Activated naive CD8-positive, alpha-beta T cell (primary cell): ENCODE results near the gene NSMCE3.
A peak's percentile ranks its signal among the peaks of the same experiment; 100 is the strongest.

Experiments used
- H3K27ac Mint-ChIP-seq: one replicate; pipeline ENCODE4 v1.8.0; 2021; ENCODE audit warnings: mixed read lengths
- H3K27me3 Mint-ChIP-seq: one replicate; pipeline ENCODE4 v1.8.0; 2021; ENCODE audit warnings: mixed read lengths
- H3K36me3 Mint-ChIP-seq: one replicate; pipeline ENCODE4 v1.8.0; 2021; ENCODE audit warnings: mixed read lengths
- H3K4me1 Mint-ChIP-seq: one replicate; pipeline ENCODE4 v1.8.0; 2021; ENCODE audit warnings: low read depth, mixed read lengths
- H3K4me3 Mint-ChIP-seq: one replicate; pipeline ENCODE4 v1.8.0; 2021; ENCODE audit warnings: mild to moderate bottlenecking, mixed read lengths
- H3K9me3 Mint-ChIP-seq: one replicate; pipeline ENCODE4 v1.8.0; 2021; ENCODE audit warnings: low read depth, mixed read lengths

NSMCE3 gene

DNA sequence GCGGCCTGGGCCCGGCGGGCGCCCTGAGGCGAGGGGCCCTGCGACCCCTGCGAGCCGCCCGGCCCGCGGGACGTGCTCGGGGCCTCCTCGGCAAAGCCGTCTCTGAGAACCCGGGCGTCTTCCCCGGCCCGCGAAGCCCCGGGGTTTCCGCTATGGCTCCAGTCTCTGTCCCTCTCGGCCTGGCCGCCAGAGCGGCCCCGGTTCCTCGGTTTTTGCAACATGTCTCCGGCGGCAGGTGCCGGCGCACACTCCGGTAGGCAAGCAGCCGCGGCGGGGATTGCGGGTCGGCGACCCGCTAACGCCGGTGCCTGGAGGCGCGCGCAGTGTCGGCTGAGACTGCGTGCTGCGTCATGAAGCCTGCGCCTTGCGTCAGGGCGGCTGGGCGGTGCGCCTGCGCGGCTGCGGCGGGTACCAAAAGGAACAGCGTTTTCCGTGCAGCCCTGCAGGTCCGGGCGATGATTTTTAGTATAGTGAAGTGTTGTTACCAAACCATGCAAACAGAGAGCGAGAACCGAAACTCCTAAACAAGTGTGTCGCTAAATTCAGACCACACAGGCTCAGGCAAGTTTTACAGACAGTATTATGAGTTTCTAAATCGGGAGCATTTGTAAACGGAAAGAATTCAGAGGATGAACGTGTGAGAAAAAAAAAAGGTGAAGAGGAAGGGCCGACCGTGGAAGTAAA lies at the start of gene NSMCE3:
TSS of gene NSMCE3 (minus strand) at position 338 of the 684 bp plus-strand sequence. CDS start at position 221, 117 bp downstream.
- Mint-ChIP-seq H3K4me3 (peak within 1 kb of the TSS; percentile 98), H3K27me3 (no peaks in the 10 kb centered on the region), H3K36me3 (peaks cover 3% of the 10 kb centered on the region), H3K4me1 (peaks cover 48% of the 10 kb centered on the region), H3K27ac (peak within 1 kb of the TSS; percentile 99), H3K9me3 (no peaks in the 10 kb centered on the region)

DNA sequence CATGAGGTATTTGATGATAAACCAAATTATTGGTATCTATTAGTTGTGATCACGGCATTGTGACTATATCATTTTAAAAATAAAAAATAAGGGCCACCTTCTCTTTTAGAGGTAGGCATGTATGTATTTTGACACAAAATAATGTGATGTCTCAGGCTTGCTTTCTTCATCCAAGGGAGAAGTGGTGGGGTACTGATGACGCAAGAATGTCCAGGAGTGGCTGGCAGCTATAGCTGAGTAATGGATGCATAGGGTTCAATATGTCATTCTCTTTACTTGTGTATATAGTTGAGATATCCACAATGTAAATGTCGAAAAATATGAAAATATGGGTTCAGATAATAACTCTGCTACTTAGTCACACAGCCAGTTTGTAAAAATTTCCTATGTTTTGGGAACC lies 46.8 kb upstream of the NSMCE3 start:
- Mint-ChIP-seq H3K4me1 (no peaks in the 10 kb centered on the region), H3K9me3 (no peaks in the 10 kb centered on the region), H3K36me3 (peaks cover 4% of the 10 kb centered on the region), H3K4me3 (no peak overlapping the region), H3K27me3 (peaks cover 2% of the 10 kb centered on the region), H3K27ac (no peak overlapping the region)

GRCh38 chr15:29312387-29312786 lies 42.8 kb upstream of the NSMCE3 start:
- no peaks in the 10 kb centered on the region for H3K27me3 Mint-ChIP-seq
- no peak overlapping the region for H3K4me3 Mint-ChIP-seq
- no peaks in the 10 kb centered on the region for H3K4me1 Mint-ChIP-seq
- H3K36me3 Mint-ChIP-seq = no peaks in the 10 kb centered on the region
- H3K9me3 Mint-ChIP-seq = no peaks in the 10 kb centered on the region
- H3K27ac Mint-ChIP-seq = no peak overlapping the region

GRCh38 chr15:29311696-29312095 lies 42.1 kb upstream of the NSMCE3 start:
- no peaks in the 10 kb centered on the region for H3K27me3 Mint-ChIP-seq
- H3K4me3 Mint-ChIP-seq = no peak overlapping the region
- no peaks in the 10 kb centered on the region for H3K36me3 Mint-ChIP-seq
- no peaks in the 10 kb centered on the region for H3K9me3 Mint-ChIP-seq
- H3K27ac Mint-ChIP-seq = no peak overlapping the region
- H3K4me1 Mint-ChIP-seq = no peaks in the 10 kb centered on the region

GRCh38 chr15:29309139-29309538 lies 39.5 kb upstream of the NSMCE3 start:
- H3K27ac Mint-ChIP-seq = no peak overlapping the region
- H3K27me3 Mint-ChIP-seq = peaks cover 8% of the 10 kb centered on the region
- no peaks in the 10 kb centered on the region for H3K36me3 Mint-ChIP-seq
- H3K4me3 Mint-ChIP-seq = no peak overlapping the region
- H3K9me3 Mint-ChIP-seq = no peaks in the 10 kb centered on the region
- H3K4me1 Mint-ChIP-seq = no peaks in the 10 kb centered on the region

DNA sequence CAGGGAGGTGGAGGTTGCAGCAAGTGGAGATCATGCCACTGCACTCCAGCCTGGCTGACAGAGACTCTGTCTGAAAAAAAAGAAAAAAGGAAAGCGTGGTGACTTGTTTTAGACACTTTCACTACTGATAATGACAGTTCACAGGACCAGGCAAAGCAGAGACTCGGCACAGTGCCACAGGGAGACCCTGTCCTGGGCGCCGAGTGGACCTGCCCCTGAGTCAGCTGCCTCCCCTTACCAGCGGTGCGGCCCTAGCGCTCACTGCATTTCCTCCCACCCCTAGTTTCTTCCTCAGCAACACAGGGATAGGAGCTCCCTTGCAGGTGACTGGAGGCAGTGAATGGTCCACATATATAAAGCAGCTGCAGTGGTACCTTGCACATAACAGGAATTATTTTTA lies 38.7 kb upstream of the NSMCE3 start:
- Mint-ChIP-seq H3K27ac (no peak overlapping the region), H3K9me3 (no peaks in the 10 kb centered on the region), H3K4me3 (no peak overlapping the region), H3K36me3 (no peaks in the 10 kb centered on the region), H3K27me3 (peaks cover 8% of the 10 kb centered on the region), H3K4me1 (no peaks in the 10 kb centered on the region)

GRCh38 chr15:29305556-29305955 lies 35.9 kb upstream of the NSMCE3 start:
- Mint-ChIP-seq H3K27ac (no peak overlapping the region), H3K4me1 (no peaks in the 10 kb centered on the region), H3K4me3 (no peak overlapping the region), H3K36me3 (no peaks in the 10 kb centered on the region), H3K27me3 (peaks cover 8% of the 10 kb centered on the region), H3K9me3 (no peaks in the 10 kb centered on the region)

- H3K36me3 Mint-ChIP-seq = no peaks in the 10 kb centered on the region
- no peaks in the 10 kb centered on the region for H3K9me3 Mint-ChIP-seq
- no peak overlapping the region for H3K4me3 Mint-ChIP-seq
- peaks cover 8% of the 10 kb centered on the region for H3K27me3 Mint-ChIP-seq
- H3K27ac Mint-ChIP-seq = no peak overlapping the region
- H3K4me1 Mint-ChIP-seq = no peaks in the 10 kb centered on the region
Observed at GRCh38 chr15:29302871-29303270, 33.2 kb upstream of the NSMCE3 start.

DNA sequence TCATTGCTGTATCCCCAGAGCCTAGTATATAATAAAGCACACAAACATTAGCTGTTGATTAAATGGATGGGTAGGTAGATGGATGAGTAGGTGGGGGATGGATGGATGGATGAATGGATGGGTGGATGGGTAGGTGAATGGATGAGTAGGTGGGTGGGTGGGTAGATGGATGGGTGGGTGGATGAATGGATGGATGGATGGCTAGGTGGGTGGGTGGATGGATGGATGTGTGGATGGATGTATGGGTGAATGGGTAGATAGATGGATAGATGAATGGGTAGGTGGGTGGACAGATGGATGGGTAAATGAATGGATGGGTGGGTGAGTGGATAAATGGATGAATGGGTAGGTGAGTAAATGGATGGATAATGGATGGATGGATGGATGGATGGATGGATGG lies 30.2 kb upstream of the NSMCE3 start:
- Mint-ChIP-seq H3K9me3 (peaks cover 4% of the 10 kb centered on the region), H3K27ac (no peak overlapping the region), H3K36me3 (peaks cover 4% of the 10 kb centered on the region), H3K4me3 (no peak overlapping the region), H3K27me3 (no peaks in the 10 kb centered on the region), H3K4me1 (no peaks in the 10 kb centered on the region)

GRCh38 chr15:29299331-29299730 lies 29.7 kb upstream of the NSMCE3 start:
- H3K36me3 Mint-ChIP-seq = peaks cover 4% of the 10 kb centered on the region

DNA sequence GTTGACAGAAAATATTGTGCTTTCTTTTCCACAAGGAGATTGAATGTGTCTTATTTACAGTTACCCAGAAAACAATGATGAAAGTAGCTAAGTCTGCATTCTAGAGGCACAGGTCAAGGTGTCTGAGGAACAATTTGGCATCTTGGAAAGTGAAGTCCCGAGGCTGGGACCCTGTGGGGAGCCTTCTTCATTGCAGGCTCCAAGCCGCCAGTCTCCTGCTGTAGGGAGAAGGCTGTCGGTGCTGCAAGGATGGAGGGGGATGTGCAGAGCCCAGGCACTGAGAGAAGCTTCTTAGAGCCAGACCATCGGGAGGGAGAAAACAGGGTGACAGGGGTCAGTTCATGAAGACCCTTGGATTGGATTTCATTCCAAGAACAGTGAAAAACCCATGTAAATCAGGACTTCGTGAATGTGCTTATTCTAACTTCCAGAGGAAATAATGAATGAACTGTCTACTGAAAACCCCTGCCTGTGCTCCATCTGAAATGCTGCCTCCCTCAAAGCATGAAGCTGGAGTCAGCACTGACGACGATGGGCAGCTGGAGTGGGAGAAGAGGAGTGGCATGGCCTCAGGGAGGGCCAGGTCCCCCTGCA lies 25.2 kb upstream of the NSMCE3 start:
- H3K4me3 Mint-ChIP-seq = no peak overlapping the region
- H3K27me3 Mint-ChIP-seq = no peaks in the 10 kb centered on the region
- H3K9me3 Mint-ChIP-seq = peaks cover 4% of the 10 kb centered on the region
- no peak overlapping the region for H3K27ac Mint-ChIP-seq
- H3K36me3 Mint-ChIP-seq = peaks cover 4% of the 10 kb centered on the region
- no peaks in the 10 kb centered on the region for H3K4me1 Mint-ChIP-seq

More at GRCh38 chr15:29299331-29299730, 29.7 kb upstream of the NSMCE3 start:
- Mint-ChIP-seq H3K4me3 (no peak overlapping the region), H3K9me3 (peaks cover 4% of the 10 kb centered on the region), H3K4me1 (no peaks in the 10 kb centered on the region), H3K27ac (no peak overlapping the region), H3K27me3 (no peaks in the 10 kb centered on the region)

DNA sequence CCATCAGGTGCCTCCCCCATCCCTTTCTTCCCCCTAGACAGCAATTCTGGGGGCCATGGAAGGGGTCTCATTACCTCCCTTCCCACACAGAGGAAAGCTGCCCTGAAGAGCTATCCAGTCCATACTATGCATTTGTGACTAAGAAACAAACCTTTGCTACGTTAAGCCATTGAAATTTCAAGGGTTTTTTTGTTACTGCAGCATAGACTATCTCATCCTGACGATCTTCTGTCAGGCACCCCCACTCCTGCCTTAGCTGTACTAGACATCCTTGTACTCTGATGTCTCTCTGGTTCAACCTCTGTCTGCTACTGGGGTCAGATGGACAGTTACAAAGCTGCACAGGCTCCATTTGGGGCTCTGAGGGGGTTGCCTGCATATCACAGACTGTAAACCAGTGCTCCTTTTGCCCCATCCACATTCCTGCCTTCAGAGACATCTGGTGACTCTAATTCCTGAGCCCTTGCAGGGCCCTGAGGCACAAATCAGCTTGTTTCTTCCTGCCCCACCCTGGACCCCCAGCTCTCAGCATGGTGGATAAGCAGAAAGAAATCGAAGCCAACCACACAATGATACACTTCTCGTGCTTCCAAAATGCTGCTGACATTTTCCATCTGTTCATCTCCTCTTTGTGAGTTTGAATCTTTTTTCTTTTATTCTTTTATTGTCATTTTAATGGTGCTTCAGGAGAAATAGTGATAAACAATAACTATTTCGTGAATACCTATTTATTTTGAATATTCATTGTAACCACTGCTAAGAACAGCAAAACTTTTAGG lies 21.6 kb upstream of the NSMCE3 start:
- Mint-ChIP-seq H3K27me3 (peaks cover 5% of the 10 kb centered on the region), H3K27ac (no peak overlapping the region), H3K9me3 (no peaks in the 10 kb centered on the region), H3K36me3 (peaks cover 3% of the 10 kb centered on the region), H3K4me3 (no peak overlapping the region), H3K4me1 (no peaks in the 10 kb centered on the region)

- Mint-ChIP-seq H3K36me3 (no peaks in the 10 kb centered on the region), H3K4me1 (no peaks in the 10 kb centered on the region), H3K4me3 (no peak overlapping the region), H3K27ac (no peak overlapping the region), H3K27me3 (peaks cover 16% of the 10 kb centered on the region), H3K9me3 (no peaks in the 10 kb centered on the region)
Observed at GRCh38 chr15:29289173-29289572, 19.6 kb upstream of the NSMCE3 start.

GRCh38 chr15:29285386-29285785 lies 15.8 kb upstream of the NSMCE3 start:
- H3K27ac Mint-ChIP-seq = no peak overlapping the region
- no peak overlapping the region for H3K4me3 Mint-ChIP-seq
- no peaks in the 10 kb centered on the region for H3K4me1 Mint-ChIP-seq
- peaks cover 24% of the 10 kb centered on the region for H3K27me3 Mint-ChIP-seq
- no peaks in the 10 kb centered on the region for H3K36me3 Mint-ChIP-seq
- no peaks in the 10 kb centered on the region for H3K9me3 Mint-ChIP-seq

DNA sequence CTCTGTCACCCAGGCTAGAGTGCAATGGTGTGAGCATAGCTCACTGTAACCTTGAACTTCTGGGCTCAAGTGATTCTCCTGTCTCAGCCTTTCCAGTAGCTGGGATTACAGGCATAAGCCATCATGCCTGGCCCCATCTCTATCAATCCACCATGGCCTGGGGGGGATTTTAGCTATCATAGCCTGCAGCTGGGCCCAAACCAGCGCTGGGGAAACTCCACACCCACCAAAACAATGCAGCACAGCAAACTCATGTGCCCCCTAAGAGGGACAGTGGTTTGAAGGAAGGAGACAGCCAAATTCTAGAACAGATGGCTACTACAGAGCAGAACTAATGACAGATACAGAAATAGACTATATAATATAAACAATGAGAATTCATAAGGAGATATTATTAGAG lies 13.8 kb upstream of the NSMCE3 start:
- no peak overlapping the region for H3K4me3 Mint-ChIP-seq
- H3K9me3 Mint-ChIP-seq = no peaks in the 10 kb centered on the region
- H3K27me3 Mint-ChIP-seq = peaks cover 25% of the 10 kb centered on the region
- H3K4me1 Mint-ChIP-seq = no peaks in the 10 kb centered on the region
- H3K36me3 Mint-ChIP-seq = no peaks in the 10 kb centered on the region
- no peak overlapping the region for H3K27ac Mint-ChIP-seq
